HG03354 (cell line): ENCODE results near the gene AFP.

Experiments used
- ATAC-seq: cut with Tn5 transposase; IDR thresholded peaks from one replicate; pipeline ENCODE4 v1.9.1; 2021; ENCODE audit warnings: mild to moderate bottlenecking; ENCODE audit not compliant: unreplicated experiment, poor library complexity, severe bottlenecking

Gene AFP

DNA sequence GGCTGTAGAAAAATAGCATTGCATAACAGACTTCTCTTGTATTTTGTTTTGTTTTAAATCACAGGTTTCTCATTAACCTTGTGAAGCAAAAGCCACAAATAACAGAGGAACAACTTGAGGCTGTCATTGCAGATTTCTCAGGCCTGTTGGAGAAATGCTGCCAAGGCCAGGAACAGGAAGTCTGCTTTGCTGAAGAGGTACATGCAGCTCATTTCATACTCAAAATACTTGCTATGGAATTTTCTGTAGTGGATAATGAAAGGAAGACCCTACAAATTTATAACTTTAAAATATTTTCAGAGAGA is 17.6 kb downstream of the AFP start:
- ATAC-seq: no peak

DNA sequence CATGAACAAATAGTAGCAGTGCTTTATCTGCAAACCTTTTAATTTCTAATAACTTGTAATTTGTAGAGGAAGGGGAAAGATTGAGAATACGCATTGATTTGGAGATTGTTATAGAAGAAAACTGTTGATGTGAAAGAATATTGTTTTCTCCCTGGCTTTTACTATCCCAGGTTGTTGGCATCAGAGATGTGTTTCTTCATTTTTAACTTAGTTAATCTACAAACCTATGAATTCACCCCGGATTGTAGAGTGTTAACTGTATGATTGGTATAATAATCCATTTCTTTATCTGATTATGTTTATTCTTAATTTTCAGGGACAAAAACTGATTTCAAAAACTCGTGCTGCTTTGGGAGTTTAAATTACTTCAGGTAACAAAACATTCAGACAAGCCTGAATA is 18.9 kb downstream of the AFP start:
- no peak for ATAC-seq

DNA sequence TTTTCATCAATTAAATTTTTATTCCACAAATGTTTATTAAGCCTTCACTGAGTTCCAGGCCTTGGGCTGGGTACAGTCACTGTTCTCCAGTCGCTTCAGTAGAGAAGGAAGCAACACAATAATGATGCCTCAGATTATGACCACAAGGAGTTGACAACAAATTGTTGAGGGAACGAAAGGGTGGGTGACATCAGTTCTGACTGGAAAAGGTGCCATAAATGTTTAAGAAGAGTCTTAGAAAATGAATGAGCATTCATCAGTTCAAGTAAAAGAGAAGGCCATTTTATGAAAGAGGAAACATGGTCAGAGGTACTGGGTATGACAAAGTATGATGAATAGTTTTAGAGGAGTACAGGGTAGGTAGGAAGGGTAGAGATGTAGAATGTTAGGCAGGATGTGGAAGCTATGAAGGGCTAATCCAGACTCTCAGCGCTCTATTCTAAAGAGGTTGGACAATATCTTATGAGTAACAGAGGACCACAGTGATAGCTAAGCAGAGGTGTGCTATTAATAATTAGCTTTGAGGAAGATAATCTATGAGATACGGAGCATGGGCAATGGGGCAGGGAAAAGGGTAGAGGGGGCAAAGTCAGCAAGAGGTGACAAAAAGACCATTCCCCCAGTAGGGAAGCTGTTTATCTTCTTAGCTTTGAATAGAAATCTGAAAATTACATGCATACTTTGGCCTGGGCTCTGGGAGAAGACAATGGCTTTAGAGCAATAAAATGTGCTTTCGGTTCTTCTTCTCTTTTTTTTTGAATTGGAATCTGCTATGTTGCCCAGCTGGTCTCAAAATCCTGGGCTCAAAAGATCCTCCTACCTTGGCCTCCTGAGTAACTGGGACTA is 20.4 kb downstream of the AFP start:
- ATAC-seq: no peak

DNA sequence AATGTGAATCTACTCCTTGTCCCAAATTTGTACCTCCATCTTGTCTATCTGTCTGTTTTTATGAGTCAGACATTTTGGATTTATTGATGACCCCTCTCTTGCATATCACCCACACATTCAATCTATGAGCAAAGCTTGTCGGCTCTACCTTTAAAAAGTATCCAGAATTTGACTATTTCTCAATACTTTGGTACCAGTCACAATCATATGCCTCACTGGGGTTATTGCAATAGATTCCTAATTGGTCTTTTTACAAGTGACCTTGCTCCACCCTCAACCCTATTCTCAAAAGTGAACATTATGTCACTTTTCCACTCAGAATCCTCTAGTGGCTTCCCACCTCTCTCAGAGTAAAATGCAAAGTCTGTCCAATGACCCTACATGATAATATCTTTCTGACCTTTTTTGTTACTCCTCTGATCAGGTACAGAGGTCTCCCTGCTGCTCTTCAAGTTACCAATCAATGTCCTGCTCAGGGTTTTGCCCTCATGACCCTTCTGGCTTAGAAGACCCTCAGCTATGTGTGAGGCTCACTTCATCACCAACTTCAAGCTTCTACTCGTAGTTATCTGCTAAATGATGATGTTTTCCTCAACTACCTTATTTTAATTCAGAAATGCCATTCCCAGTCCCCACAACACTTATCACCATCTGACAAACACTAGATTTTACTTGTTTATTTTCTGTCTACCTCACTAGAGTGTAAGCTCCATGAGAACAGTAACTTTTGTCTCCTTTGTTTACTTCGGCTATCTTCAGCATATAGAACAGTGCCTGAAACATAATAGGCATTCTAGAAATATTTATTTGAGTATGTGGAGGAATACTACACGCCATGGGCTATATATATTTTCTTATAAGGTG is 22.4 kb downstream of the AFP start:
- no peak for ATAC-seq

DNA sequence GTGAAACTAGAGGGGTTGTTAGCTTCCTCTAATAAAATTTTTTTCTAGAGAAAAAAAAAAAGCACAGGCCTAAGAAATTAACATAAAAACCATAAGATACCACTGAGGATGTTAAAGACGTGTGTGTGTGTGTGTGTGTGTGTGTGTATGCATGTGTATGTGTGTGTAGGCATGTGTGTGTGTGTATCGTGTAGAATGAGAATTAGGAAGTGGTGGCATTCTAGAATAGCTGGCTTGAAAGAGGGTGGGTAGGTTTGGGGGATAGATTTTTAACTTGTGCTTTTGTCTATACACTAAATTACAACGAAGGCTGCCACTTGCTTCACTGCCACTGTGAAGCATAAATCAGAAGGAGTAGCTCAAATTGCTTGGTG is 23.0 kb downstream of the AFP start:
- no peak for ATAC-seq

DNA sequence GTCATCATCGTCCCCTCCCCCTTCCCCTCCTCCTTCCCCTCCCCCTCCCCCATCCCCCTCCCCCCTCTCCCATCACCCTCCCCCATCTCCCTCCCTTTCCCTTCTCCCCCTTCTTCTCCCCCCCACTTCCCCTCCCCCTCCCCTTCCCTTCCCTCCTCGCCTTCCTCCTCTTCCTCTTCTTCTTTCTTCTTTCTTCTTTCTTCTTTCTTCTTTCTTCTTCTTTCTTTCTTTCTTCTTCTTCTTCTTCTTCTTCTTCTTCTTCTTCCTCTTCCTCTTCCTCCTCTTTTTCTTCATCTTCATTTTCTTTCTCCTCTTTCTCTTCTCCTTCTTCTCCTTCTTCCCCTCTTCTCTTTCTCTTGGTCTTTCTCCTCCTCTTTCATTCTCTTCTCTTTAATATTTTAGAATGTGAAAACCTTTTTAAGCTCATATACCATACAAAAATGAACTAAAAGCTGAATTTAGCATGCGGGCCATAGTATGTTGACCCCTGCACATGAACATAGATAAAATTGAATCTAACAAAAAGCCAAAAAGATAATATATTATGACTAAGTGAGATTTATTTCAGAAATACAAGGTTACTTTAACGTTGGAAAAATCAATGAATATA is 25.0 kb downstream of the AFP start:
- no peak for ATAC-seq

DNA sequence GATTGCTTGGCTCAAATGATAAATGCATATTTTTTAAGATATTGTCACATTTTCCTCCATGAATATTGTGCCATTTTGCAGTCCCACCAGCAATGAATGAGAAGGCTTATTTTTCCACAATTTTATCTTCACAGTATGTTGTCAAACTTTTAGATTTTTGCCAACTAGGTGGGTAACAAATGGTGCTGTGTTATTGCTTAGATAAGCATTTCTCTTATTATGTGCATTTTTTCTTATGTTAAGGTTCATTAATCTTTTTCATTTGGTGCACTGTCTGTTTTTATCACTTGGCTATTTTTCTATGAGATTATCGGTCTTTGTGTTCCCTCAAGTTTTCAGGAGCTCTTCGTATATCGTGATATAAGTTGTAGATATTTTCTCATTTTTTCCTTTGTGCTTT is 32.1 kb downstream of the AFP start:
- ATAC-seq: no peak

DNA sequence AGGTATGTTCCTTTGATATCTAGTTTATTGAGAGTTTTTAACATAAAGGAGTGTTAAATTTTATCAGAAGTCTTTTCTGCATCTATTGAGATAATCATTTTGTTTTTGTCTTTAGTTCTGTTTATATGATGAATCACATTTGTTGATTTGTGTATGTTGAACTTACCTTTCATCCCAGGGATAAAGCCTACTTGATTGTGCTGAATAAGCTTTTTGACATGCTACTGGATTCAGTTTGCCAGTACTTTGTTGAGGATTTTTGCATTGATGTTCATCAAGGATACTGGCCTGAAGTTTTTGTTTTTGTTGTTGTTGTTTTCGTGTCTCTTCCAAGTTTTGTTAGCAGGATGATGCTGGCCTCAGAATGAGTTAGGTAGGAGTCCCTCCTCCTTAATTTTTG is 34.7 kb downstream of the AFP start:
- no peak for ATAC-seq

DNA sequence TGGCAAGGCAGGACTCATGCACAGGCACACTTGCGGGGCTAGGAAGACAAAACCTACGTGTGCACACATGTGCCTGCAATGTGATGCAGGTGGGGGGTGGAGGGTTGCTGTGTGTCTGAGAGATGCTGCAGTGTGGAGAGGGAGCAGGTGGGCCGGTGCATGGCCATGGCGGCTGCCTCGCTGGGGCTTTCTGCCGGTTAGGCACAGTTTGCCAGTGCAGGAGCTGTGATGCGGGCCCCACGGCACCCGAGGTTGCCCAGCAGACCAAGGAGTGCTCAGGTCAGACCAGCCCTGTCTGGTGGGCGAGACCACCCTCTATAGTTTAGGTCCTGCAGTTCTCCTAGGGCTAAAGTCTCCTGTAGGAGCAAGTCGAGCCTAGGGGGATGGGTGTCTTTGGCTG is 41.2 kb downstream of the AFP start:
- no peak for ATAC-seq

DNA sequence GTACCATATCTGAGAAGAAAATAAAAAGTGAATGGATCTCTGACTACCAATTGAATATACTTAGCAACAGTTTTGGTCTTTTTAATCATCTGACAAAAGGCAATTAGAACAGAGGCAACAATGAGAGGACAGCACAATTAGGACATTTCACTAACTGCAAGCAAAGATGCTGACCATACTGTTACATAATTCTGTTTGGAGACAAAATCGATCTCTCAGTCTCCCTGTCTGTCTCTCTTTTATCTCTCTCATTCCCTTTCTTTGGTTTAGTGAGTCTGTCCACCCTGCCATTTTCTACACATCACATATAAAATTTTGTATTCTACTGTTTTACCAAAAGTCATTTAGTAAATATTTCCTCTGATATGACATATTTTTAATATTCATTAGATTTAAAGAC is 43.3 kb downstream of the AFP start:
- no peak for ATAC-seq

DNA sequence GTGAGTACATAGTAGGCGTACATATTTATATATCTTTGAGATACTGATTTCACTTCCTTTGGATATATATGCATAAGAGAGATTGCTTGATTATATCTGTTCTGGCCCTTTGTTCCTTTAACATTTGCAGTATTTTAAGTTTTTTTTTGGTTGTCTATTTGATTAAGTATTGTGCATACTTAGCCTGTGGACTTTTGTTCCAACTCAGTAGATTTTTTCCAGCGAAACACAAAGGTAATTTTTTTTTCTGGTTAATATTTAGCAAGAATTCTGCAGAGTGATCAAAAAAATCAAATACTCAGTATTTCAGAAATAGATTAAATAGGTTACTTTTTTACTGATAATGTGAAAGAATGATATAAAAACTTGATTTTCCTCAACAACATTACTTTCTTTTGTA is 45.3 kb downstream of the AFP start, which contains the start of gene AFM:
Gene AFM, plus strand, starts transcription at position 388 of the 400 bp plus-strand sequence. CDS start 31 bp downstream, outside the sequence.
- no peak for ATAC-seq

DNA sequence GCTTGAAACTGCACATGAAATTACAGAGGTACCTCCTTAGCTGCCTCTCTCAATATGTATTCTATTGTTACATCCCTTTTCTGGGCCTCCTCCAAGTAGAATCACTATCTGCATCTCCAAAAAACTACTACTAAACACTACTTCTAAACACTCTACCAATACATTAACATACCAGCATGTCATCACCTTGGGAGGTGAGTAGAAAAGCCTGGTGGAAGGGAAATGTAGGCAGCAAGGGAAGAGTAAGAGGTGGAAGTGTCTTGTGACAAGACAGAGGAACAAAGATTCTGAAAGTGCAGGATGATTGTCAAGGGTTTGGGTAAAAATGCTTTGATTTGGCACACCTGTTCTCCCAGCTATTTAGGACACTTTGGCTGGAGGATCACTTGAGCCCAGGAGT is 49.1 kb downstream of the AFP start:
- ATAC-seq: no peak

DNA sequence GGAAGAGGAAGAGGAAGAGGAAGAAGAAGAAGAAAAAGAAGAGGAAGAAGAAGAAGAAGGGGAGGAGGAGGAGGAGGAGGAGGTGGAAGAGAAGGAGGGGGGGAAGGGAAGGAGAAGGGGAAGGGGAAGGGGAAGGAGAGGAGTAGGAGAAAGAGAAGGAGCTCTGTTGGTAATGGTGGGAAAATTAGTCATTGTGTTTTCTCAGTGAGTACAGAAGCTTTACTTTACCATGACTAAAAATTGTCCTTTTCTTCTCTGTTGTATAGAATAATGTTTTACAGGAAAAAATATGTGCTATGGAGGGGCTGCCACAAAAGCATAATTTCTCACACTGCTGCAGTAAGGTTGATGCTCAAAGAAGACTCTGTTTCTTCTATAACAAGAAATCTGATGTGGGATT is 49.6 kb downstream of the AFP start:
- ATAC-seq: no peak

DNA sequence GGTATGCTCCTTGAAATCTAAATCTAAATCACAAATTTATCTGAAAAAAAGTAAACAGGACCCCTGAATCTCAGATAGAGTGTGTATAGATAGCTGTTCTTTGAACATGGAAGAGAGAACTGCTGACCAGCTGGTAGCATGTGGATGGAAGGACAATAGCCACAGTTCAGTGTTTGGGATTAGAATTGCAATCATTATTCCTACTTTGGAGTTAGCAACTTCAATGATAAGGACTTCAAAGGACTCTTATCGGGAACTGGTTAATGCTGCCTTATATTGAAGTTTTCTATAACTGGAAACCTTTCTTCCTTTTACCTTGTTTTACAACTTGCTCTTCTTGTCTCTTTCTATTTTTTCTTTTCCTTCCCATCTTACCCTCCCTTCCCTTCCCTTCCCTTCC is 50.5 kb downstream of the AFP start:
- ATAC-seq: no peak

DNA sequence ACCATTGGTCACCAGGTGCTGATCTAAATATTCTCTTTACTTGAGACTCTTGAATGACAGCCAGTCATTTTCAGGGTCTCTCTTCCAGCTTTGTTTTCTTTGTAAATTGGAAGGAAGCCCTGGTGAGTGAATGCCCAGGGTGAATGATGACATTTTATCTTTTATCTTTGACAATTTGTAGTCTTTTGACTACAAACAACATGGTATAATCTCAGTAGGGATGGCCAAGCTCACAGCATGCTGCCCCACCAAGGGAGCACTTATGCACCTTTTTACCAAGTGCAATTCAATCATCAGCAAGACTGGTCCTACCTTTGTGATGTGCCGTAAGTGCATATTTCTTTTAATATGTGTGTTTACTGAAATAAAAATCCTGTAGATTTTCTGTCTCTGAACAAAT is 51.2 kb downstream of the AFP start:
- no peak for ATAC-seq

DNA sequence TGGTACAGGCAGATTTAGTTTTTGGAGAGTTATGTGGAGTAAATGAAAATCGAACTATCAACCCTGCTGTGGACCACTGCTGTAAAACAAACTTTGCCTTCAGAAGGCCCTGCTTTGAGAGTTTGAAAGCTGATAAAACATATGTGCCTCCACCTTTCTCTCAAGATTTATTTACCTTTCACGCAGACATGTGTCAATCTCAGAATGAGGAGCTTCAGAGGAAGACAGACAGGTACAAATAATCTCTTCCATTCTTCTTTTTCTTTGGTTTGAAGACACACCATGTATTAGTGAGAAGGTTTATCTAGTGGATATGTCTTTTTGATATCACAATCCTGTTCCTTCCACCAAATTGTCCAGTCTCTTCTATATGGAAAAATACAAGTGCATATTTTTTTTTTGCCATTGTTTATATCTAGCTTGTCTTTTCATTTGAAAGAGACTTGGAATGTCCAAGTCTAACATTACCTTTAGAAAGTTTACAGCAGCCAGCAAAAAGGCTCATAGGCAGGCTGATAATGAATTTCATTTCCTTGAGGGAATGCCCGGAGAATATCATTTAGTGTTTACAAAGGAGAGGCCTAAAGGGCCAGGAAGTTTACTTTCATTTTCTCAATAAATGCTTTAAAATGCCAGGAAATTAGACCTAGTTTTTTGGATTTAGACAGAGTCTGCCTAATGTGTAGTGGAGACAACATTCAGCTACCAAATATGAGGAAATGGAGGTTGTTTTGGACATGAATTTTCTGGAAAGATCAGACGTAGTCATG is 64.2 kb downstream of the AFP start:
- no peak for ATAC-seq

DNA sequence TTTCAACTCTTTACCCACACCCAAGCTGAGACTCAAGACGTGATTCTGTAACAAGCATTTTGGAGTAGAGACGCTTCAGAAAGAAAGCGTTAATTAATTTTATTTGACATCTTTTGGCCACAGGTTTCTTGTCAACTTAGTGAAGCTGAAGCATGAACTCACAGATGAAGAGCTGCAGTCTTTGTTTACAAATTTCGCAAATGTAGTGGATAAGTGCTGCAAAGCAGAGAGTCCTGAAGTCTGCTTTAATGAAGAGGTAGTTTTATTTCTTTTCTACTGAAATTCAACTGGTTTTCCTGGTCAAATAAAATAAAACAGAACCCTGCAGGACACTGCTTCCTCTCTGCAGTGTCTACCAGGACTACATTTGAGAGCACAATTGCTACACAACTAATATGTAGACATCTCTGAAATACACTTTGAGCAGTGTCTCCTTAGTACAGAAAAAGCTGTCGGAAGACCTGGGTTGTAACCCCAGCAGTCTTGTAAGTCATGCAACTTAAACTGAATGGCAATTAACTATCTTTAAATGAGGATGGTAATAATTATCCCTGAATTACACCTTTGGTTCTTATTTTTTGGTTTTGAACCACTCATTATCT is 65.7 kb downstream of the AFP start:
- ATAC-seq: no peak

DNA sequence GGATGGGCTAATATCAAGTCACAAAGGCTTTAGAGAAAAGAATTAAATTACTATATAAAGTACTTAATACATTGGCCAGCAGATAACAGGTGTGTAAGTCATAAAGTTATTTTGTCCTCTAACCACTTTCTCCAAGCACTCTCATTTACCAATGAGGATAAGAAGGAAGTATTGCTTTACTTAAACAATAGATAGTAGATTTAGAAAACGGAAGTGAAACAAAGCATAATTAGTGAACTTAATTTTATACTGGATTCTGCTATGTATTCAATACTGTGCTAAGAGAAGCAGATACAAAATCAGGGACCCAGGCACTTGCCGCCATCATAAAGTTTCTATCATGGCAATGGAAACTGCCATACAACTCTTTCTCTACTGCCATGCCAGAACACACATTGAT is 69.5 kb downstream of the AFP start:
- ATAC-seq: no peak
